Lower leg skin (tissue), 4 donors: ENCODE data around the gene GPRIN1. TPM values are rescaled to one million over a fixed set of nuclear protein-coding genes. Genes with fewer than 3 reads are reported as not detected.

Experiments used
- DNase-seq, 2 donors: peaks; one replicate each; pipeline ENCODE4 v3.0.0-alpha.2; 2019; ENCODE audit warnings: low spot score in 2 of 2
- H3K4me3 ChIP-seq: fragments of 200-600 bp; sonication (generic); 2 replicates; pipeline ENCODE4 v1.5.1; 2017; ENCODE audit warnings: mild to moderate bottlenecking, low read depth; ENCODE audit not compliant: poor library complexity, severe bottlenecking
- CTCF ChIP-seq, 3 donors: fragments of 450-650 bp; IDR thresholded peaks; one replicate each; pipeline ENCODE4 v1.5.1; 2016; ENCODE audit warnings: antibody characterized with exemption in 3 of 3, mild to moderate bottlenecking in 3 of 3, moderate library complexity in 2 of 3
- POLR2A ChIP-seq, 2 donors: fragments of 450-650 bp; IDR thresholded peaks; one replicate each; pipeline ENCODE4 v1.6.1; 2016 to 2017; ENCODE audit warnings: antibody characterized with exemption in 2 of 2, mild to moderate bottlenecking in 1 of 2, moderate library complexity in 1 of 2
- WGBS, 2 donors: methylation state at CpG; one replicate each; pipeline ENCODE4 v1.1.5; 2018; 5-methylcytosine and 5-hydroxymethylcytosine counted together
- intact Hi-C: fragments of 100-400 bp; cut with DNase I; formaldehyde crosslinking; loops from one replicate; pipeline ENCODE4 v1.15.0; 2023; ENCODE audit warnings: low total_unique reads
- total RNA-seq, 4 donors: library from RNA; depleted of rRNA; stranded (reverse); fragments of >200 nt; gene quantifications; one replicate each; pipeline ENCODE4 v1.1.0, GENCODE V29; 2016

Gene GPRIN1
- total RNA-seq, 4 donors from 2014 or later = 0.72 to 1.7 (median 1.5) TPM

GRCh38 chr5:176639981-176640380, 30.0 kb upstream of the GPRIN1 start:
- intact Hi-C loops = no loop called here
- DNase-seq = no peak
- TF ChIP-seq CTCF (IDR thresholded peaks at IDR 0.05) = no peak
- TF ChIP-seq POLR2A (IDR thresholded peaks at IDR 0.05) = no peak
- WGBS, 2 donors = 16 to 32% methylated on average over 4 of the region's 4 CpGs
- no peak overlapping the region for H3K4me3 ChIP-seq

DNA sequence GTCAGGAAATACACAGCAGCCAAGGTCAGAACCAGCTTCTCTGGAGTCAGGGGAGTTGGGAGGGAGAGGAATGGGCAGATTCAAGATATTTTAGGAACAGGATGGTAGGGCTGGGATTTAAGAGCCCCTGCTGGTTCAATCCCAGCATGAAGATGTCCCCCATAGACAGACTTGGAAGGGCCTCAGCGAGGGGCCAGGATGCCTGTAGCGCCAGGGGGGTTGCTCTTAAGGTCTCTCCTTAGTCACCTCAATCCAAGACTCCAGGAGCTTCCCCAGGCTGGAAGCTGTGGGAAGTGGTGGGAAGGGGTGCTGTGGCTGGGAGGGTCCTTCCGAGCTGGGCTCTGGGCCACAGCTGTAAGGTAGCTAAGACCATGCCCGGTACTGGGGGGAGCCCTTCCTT, 29.3 kb upstream of the GPRIN1 start:
- intact Hi-C loops = no loop called here

GRCh38 chr5:176638437-176638836, 28.5 kb upstream of the GPRIN1 start:
- intact Hi-C loops = no loop called here
- 91 to 97% methylated on average over 3 of the region's 3 CpGs for WGBS, 2 donors
- no peak for DNase-seq
- TF ChIP-seq CTCF (IDR thresholded peaks at IDR 0.05) = no peak
- no peak for TF ChIP-seq POLR2A (IDR thresholded peaks at IDR 0.05)
- no peak overlapping the region for H3K4me3 ChIP-seq

More for the DNA sequence above, 29.3 kb upstream of the GPRIN1 start:
- H3K4me3 ChIP-seq = no peak overlapping the region
- DNase-seq = no peak
- TF ChIP-seq CTCF (IDR thresholded peaks at IDR 0.05) = no peak
- no peak for TF ChIP-seq POLR2A (IDR thresholded peaks at IDR 0.05)
- 65 to 84% methylated on average over 3 of the region's 4 CpGs for WGBS, 2 donors

- no peak overlapping the region for H3K4me3 ChIP-seq
- DNase-seq = no peak
- TF ChIP-seq POLR2A (IDR thresholded peaks at IDR 0.05) = no peak
- no peak for TF ChIP-seq CTCF (IDR thresholded peaks at IDR 0.05)
- intact Hi-C loops = no loop called here
- WGBS, 2 donors = 64 to 73% methylated on average over 4 of the region's 4 CpGs
Observed at GRCh38 chr5:176637556-176637955, 27.6 kb upstream of the GPRIN1 start.

DNA sequence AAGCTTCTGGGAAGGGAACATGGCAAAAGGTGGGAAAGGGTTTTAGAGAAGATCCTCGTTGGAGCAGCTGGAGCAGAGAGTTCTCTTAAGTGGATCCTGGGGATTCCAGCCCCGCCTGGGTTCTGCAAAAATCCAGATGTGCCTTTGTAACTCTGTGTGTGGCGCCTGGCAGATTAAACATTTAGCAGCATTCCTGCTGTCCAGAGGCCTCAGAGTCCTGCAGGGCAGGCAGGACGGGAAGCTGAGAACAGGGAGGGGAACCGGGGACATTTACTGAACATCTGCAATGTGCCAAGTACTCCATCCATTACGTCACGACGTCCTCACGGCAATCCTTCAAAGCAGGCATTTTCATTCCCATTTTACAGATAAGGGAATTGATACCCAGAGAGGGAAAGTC, 26.5 kb upstream of the GPRIN1 start:
- TF ChIP-seq POLR2A (IDR thresholded peaks at IDR 0.05) = no peak
- TF ChIP-seq CTCF (IDR thresholded peaks at IDR 0.05) = no peak
- intact Hi-C loops = no loop called here
- no peak overlapping the region for H3K4me3 ChIP-seq
- DNase-seq = no peak
- WGBS, 2 donors = 47 to 54% methylated on average over 9 of the region's 9 CpGs

- no peak overlapping the region for H3K4me3 ChIP-seq
- DNase-seq = no peak
- TF ChIP-seq CTCF (IDR thresholded peaks at IDR 0.05) (no peak), POLR2A (IDR thresholded peaks at IDR 0.05) (no peak)
- 31 to 36% methylated on average over 6 of the region's 6 CpGs for WGBS, 2 donors
- intact Hi-C loops = no loop called here
Observed at GRCh38 chr5:176633598-176633997, 23.6 kb upstream of the GPRIN1 start.
